HCT116 (cell line): ENCODE results near the gene ALG8. TPM values are rescaled to one million over a fixed set of nuclear protein-coding genes. Genes with fewer than 3 reads are reported as not detected.

Source experiments
- ATAC-seq: fragments of 200-7000 bp; cut with Tn5 transposase; 2 replicates; pipeline ENCODE4 v1.9.1; 2020; ENCODE audit warnings: mild to moderate bottlenecking, moderate library complexity
- BruUV-seq: library from RNA; stranded (reverse); fragments of 400-500 nt; replicated peaks from 2 replicates; lab custom pipeline; 2021; lab: Mats Ljungman, UMichigan
- CTCF ChIA-PET: fragments of 300-600 bp; sonication (Branson Sonifier 250); formaldehyde crosslinking; loops from one replicate; lab custom pipeline; 2021; ENCODE audit warnings: antibody characterized with exemption; lab: Charles Lee
- POLR2A ChIA-PET: fragments of 300-600, 350-600 bp; sonication (Branson Sonifier 250); formaldehyde crosslinking; loops from one replicate; lab custom pipeline; 2021; ENCODE audit warnings: antibody characterized with exemption; lab: Charles Lee
- RAD21 ChIA-PET, 2 experiments: fragments of 300-600 bp; sonication (Branson Sonifier 250); formaldehyde crosslinking; loops; one replicate each; lab custom pipeline; 2023; ENCODE audit warnings: low total read pairs in 2 of 2; ENCODE audit not compliant: uncharacterized antibody in 2 of 2, unreplicated experiment in 2 of 2, low non-redundant PET in 1 of 2; lab: Charles Lee
- DNase-seq: peaks from one replicate; pipeline ENCODE4 v3.0.0-alpha.2; 2010; ENCODE audit warnings: low read depth, low spot score
- H2AFZ ChIP-seq: fragments of 200-600 bp; shearing (Covaris generic), sonication (generic); 2 replicates; pipeline ENCODE4 v1.6.1; 2017; ENCODE audit warnings: low read depth, mixed run types, mixed read lengths, antibody characterized with exemption, low read length; ENCODE audit not compliant: poor library complexity, severe bottlenecking
- H3K27ac ChIP-seq: 2 replicates; pipeline ENCODE4 v1.5.1; 2012; ENCODE audit warnings: low read depth, low read length
- H3K27me3 ChIP-seq: fragments of 200-600 bp; sonication (generic); 2 replicates; pipeline ENCODE4 v1.6.1; 2016; ENCODE audit warnings: mixed run types, low read length, mixed read lengths; ENCODE audit not compliant: insufficient read depth
- H3K36me3 ChIP-seq, 2 experiments: fragments of 200-500 bp in 1 of 2; fragments of 200-600 bp in 1 of 2; sonication (Bioruptor generic) in 1 of 2; sonication (generic) in 1 of 2; 2 replicates each; pipeline versions ENCODE4 v1.5.1 to v1.6.1; 2014 to 2016; ENCODE audit warnings: low read length in 2 of 2, inconsistent platforms in 1 of 2, mixed read lengths in 1 of 2, mixed run types in 1 of 2; ENCODE audit not compliant: insufficient read depth in 2 of 2, control insufficient read depth in 1 of 2
- H3K4me1 ChIP-seq, 2 experiments: fragments of 200-600 bp in 1 of 2; sonication (generic) in 1 of 2; 2 replicates each; pipeline versions ENCODE4 v1.5.1 to v1.6.1; 2012 to 2017; ENCODE audit warnings: low read length in 2 of 2, inconsistent platforms in 1 of 2, mild to moderate bottlenecking in 1 of 2, mixed read lengths in 1 of 2, mixed run types in 1 of 2, moderate library complexity in 1 of 2; ENCODE audit not compliant: insufficient read depth in 2 of 2, control insufficient read depth in 1 of 2
- H3K4me2 ChIP-seq: fragments of 200-600 bp; sonication (generic); 2 replicates; pipeline ENCODE4 v1.6.1; 2017; ENCODE audit warnings: mixed run types, low read length, mixed read lengths
- H3K4me3 ChIP-seq, 2 experiments: fragments of 200-600 bp in 1 of 2; sonication (generic) in 1 of 2; replicated peaks in 1 of 2; 2 replicates each; pipeline ENCODE4 v1.5.1; 2011 to 2016; ENCODE audit warnings: low read length in 2 of 2, control low read depth in 1 of 2, low read depth in 1 of 2, mild to moderate bottlenecking in 1 of 2, mixed read lengths in 1 of 2, mixed run types in 1 of 2
- H3K79me2 ChIP-seq: fragments of 200-600 bp; sonication (generic); 2 replicates; pipeline ENCODE4 v1.6.1; 2017; ENCODE audit warnings: mild to moderate bottlenecking, mixed run types, low read length, moderate library complexity, mixed read lengths; ENCODE audit not compliant: insufficient read depth
- H3K9ac ChIP-seq: fragments of 200-600 bp; sonication (generic); 2 replicates; pipeline ENCODE4 v1.6.1; 2016; ENCODE audit warnings: low read length, mixed read lengths
- H3K9me2 ChIP-seq: fragments of 200-600 bp; sonication (generic), shearing (Covaris generic); 2 replicates; pipeline ENCODE4 v1.6.1; 2017; ENCODE audit warnings: mixed run types, mild to moderate bottlenecking, moderate library complexity; ENCODE audit not compliant: insufficient read depth
- H3K9me3 ChIP-seq, 2 experiments: fragments of 200-500 bp in 1 of 2; fragments of 200-600 bp in 1 of 2; sonication (Bioruptor generic) in 1 of 2; sonication (generic) in 1 of 2; 2 replicates each; pipeline ENCODE4 v1.6.1; 2014 to 2017; ENCODE audit warnings: low read length in 2 of 2, mixed read lengths in 2 of 2, inconsistent platforms in 1 of 2, low read depth in 1 of 2, mild to moderate bottlenecking in 1 of 2, mixed run types in 1 of 2, moderate library complexity in 1 of 2; ENCODE audit not compliant: control insufficient read depth in 1 of 2, insufficient read depth in 1 of 2
- H4K20me1 ChIP-seq: fragments of 200-600 bp; sonication (generic), shearing (Covaris generic); 2 replicates; pipeline ENCODE4 v1.6.1; 2017; ENCODE audit warnings: mixed run types, mild to moderate bottlenecking, moderate library complexity; ENCODE audit not compliant: insufficient read depth
- CBX3 ChIP-seq: IDR thresholded peaks from 2 replicates; pipeline ENCODE4 v1.6.1; 2012; ENCODE audit warnings: low read depth
- CEBPB ChIP-seq: IDR thresholded peaks from 2 replicates; pipeline ENCODE4 v1.6.1; 2012; ENCODE audit warnings: low read depth
- EZH2 ChIP-seq: fragments of 200-600 bp; sonication (generic); IDR thresholded peaks from 2 replicates; pipeline ENCODE4 v1.6.1; 2017; ENCODE audit warnings: antibody characterized with exemption, mixed run types
- FOSL1 ChIP-seq: IDR thresholded peaks from 2 replicates; pipeline ENCODE4 v1.6.1; 2012; ENCODE audit warnings: low read depth
- RAD21 ChIP-seq: IDR thresholded peaks from 2 replicates; pipeline ENCODE4 v1.6.1; 2012; ENCODE audit warnings: low read depth, mild to moderate bottlenecking
- SP1 ChIP-seq: IDR thresholded peaks from 2 replicates; pipeline ENCODE4 v1.6.1; 2012; ENCODE audit warnings: low read depth
- YY1 ChIP-seq: IDR thresholded peaks from 2 replicates; pipeline ENCODE4 v1.6.1; 2011; ENCODE audit warnings: low read length, low read depth, moderate library complexity, mild to moderate bottlenecking; ENCODE audit not compliant: insufficient replicate concordance; ENCODE audit errors: extremely low read depth
- intact Hi-C: fragments of 100-400 bp; cut with micrococcal nuclease; formaldehyde crosslinking; loops from 2 replicates; pipeline ENCODE4 v1.10.0; 2022
- total RNA-seq: library from RNA; stranded (reverse); gene quantifications from one replicate; pipeline ENCODE4 v1.2.1, GENCODE V29; 2021; ENCODE audit not compliant: unreplicated experiment
- TF ChIP-seq, protein P1 (sequence below), 3 experiments: fragments of 200-600 bp in 1 of 3; sonication (generic) in 1 of 3; IDR thresholded peaks in 2 of 3; conservative IDR thresholded peaks in 1 of 3; 2 replicates each; pipeline ENCODE4 v1.5.1; 2012 to 2017; ENCODE audit warnings: low read depth in 2 of 3, low read length in 2 of 3, antibody characterized with exemption in 1 of 3, borderline replicate concordance in 1 of 3, control low read depth in 1 of 3, mild to moderate bottlenecking in 1 of 3, mixed read lengths in 1 of 3, mixed run types in 1 of 3, moderate library complexity in 1 of 3; ENCODE audit not compliant: insufficient read depth in 1 of 3
- TF ChIP-seq, protein P2 (sequence below): IDR thresholded peaks from 2 replicates; pipeline ENCODE4 v1.6.1; 2012; ENCODE audit warnings: low read depth
- TF ChIP-seq, protein P3 (sequence below): IDR thresholded peaks from 2 replicates; pipeline ENCODE4 v1.6.1; 2011; ENCODE audit warnings: mild to moderate bottlenecking, low read length, moderate library complexity; ENCODE audit not compliant: insufficient replicate concordance; ENCODE audit errors: extremely low read depth

Gene ALG8
- total RNA-seq, 1 experiment from 2014 or later, result 50.1 TPM

DNA sequence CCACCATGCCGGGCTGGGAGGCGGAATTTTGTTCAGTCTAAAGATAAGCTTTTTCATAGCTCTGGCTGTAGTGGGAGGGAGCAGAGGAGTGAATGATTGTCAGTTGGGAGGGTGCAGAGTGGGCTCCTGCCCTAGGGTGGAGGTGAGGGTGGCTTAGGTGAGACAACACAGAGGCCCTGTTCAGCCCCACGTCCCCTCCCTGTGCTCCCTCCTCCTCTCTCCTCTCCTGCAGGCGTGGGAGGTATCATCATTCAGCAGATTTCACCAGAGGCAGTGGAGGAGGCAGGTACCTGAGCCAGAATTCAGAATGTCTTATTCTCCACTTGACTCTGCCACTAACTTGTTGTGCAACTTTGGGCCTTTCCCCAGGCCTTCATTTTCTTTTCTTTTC is 77.5 kb downstream of the ALG8 start (continued):
- TF ChIP-seq, protein P1, sequence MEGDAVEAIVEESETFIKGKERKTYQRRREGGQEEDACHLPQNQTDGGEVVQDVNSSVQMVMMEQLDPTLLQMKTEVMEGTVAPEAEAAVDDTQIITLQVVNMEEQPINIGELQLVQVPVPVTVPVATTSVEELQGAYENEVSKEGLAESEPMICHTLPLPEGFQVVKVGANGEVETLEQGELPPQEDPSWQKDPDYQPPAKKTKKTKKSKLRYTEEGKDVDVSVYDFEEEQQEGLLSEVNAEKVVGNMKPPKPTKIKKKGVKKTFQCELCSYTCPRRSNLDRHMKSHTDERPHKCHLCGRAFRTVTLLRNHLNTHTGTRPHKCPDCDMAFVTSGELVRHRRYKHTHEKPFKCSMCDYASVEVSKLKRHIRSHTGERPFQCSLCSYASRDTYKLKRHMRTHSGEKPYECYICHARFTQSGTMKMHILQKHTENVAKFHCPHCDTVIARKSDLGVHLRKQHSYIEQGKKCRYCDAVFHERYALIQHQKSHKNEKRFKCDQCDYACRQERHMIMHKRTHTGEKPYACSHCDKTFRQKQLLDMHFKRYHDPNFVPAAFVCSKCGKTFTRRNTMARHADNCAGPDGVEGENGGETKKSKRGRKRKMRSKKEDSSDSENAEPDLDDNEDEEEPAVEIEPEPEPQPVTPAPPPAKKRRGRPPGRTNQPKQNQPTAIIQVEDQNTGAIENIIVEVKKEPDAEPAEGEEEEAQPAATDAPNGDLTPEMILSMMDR (IDR thresholded peaks at IDR 0.05 in 2 of 3, conservative IDR thresholded peaks at IDR 0.05 in 1 of 3; ENCODE audit: borderline replicate concordance in 1 of 3, insufficient read depth in 1 of 3, low read depth in 2 of 3, low read length in 2 of 3), result no peak
- TF ChIP-seq EZH2, result no peak
- TF ChIP-seq, all 23 proteins: peak for 0

DNA sequence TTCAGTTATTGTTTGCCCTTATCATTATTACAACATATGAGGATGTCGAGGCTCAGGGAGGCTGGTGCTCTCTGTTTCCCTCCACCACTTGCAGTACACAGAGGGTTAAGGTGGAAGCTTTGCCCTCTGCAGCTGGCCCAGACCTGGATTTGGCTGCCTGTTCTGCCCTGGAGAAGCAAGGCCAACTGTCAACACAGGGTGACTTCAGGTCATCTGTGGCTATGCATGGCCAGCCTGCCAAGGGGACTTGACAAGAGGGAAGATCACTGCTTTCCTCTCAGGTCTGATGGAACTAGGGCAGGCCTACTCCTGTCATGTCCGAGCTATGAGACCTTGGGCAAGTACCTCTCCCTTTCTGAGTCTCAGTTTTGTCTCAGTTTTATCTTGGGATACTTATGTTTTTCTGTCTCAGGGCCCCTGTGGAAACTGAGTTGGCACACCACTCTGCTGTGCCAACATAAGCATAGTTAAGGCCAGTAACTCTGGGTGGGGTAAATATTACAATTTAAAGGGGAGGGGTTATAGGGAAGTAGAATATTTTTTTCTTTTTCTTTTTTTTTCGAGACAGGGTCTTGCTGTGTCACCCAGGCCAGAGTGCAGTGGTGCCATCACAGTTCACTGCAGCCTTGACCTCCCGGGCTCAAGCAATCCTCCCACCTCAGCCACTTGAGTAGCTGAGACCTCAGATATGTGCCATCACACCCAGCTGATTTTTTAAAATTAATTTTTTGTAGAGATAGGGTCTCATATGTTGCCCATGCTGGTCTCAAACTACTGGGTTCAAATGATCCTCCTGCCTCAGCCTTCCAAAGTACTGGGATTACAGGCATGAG is 78.1 kb downstream of the ALG8 start:
- H3K27ac ChIP-seq, result no peak overlapping the region
- CTCF ChIA-PET, result no interaction called here

More for the DNA sequence above, 78.1 kb downstream of the ALG8 start:
- no peaks in the 10 kb centered on the region for H3K9me3 ChIP-seq
- no peak overlapping the region for H2AFZ ChIP-seq
- no peak overlapping the region for H3K9ac ChIP-seq
- TF ChIP-seq CEBPB (no peak), RAD21 (no peak), CBX3 (no peak), YY1 (no peak), SP1 (no peak), FOSL1 (no peak)
- TF ChIP-seq, protein P1 (IDR thresholded peaks at IDR 0.05 in 2 of 3, conservative IDR thresholded peaks at IDR 0.05 in 1 of 3; ENCODE audit: borderline replicate concordance in 1 of 3, insufficient read depth in 1 of 3, low read depth in 2 of 3, low read length in 2 of 3), result no peak
- TF ChIP-seq, protein P2, sequence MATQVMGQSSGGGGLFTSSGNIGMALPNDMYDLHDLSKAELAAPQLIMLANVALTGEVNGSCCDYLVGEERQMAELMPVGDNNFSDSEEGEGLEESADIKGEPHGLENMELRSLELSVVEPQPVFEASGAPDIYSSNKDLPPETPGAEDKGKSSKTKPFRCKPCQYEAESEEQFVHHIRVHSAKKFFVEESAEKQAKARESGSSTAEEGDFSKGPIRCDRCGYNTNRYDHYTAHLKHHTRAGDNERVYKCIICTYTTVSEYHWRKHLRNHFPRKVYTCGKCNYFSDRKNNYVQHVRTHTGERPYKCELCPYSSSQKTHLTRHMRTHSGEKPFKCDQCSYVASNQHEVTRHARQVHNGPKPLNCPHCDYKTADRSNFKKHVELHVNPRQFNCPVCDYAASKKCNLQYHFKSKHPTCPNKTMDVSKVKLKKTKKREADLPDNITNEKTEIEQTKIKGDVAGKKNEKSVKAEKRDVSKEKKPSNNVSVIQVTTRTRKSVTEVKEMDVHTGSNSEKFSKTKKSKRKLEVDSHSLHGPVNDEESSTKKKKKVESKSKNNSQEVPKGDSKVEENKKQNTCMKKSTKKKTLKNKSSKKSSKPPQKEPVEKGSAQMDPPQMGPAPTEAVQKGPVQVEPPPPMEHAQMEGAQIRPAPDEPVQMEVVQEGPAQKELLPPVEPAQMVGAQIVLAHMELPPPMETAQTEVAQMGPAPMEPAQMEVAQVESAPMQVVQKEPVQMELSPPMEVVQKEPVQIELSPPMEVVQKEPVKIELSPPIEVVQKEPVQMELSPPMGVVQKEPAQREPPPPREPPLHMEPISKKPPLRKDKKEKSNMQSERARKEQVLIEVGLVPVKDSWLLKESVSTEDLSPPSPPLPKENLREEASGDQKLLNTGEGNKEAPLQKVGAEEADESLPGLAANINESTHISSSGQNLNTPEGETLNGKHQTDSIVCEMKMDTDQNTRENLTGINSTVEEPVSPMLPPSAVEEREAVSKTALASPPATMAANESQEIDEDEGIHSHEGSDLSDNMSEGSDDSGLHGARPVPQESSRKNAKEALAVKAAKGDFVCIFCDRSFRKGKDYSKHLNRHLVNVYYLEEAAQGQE, result no peak
- TF ChIP-seq, protein P3, sequence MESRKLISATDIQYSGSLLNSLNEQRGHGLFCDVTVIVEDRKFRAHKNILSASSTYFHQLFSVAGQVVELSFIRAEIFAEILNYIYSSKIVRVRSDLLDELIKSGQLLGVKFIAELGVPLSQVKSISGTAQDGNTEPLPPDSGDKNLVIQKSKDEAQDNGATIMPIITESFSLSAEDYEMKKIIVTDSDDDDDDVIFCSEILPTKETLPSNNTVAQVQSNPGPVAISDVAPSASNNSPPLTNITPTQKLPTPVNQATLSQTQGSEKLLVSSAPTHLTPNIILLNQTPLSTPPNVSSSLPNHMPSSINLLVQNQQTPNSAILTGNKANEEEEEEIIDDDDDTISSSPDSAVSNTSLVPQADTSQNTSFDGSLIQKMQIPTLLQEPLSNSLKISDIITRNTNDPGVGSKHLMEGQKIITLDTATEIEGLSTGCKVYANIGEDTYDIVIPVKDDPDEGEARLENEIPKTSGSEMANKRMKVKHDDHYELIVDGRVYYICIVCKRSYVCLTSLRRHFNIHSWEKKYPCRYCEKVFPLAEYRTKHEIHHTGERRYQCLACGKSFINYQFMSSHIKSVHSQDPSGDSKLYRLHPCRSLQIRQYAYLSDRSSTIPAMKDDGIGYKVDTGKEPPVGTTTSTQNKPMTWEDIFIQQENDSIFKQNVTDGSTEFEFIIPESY, result no peak
- H3K4me1 ChIP-seq, result no peaks in the 10 kb centered on the region
- H3K4me3 ChIP-seq, result no peak overlapping the region
- H4K20me1 ChIP-seq, result no peaks in the 10 kb centered on the region
- intact Hi-C loops, result no loop called here
- no peaks in the 10 kb centered on the region for H3K9me2 ChIP-seq
- ChIA-PET RAD21 (no interaction called here), POLR2A (no interaction called here)
- no peaks in the 10 kb centered on the region for H3K79me2 ChIP-seq
- DNase-seq, result no peak
- H3K36me3 ChIP-seq, result no peaks in the 10 kb centered on the region
- ATAC-seq, result no peak
- no peaks in the 10 kb centered on the region for H3K27me3 ChIP-seq
- BruUV-seq, result no TSS peak
- H3K4me2 ChIP-seq, result no peak overlapping the region
